Measurements from ENCODE around the gene MICAL3.
"Not testable (repeated sequence)": the region's sequence is repeated elsewhere in the genome, so short reads cannot be mapped to it uniquely, and the experiment has no call there.

Gene MICAL3

GRCh38 chr22:17948101-17948500 is 76.3 kb downstream of the MICAL3 start:
- DNase-seq: no peak

- no peak for DNase-seq
These were observed 77.5 kb downstream of the MICAL3 start for GRCh38 chr22:17946662-17947367.

GRCh38 chr22:17945888-17946648 is 78.3 kb downstream of the MICAL3 start:
- no peak for DNase-seq

GRCh38 chr22:17945156-17945887 is 79.0 kb downstream of the MICAL3 start:
- no peak for DNase-seq

- no peak for DNase-seq
These were observed 80.1 kb downstream of the MICAL3 start for GRCh38 chr22:17944256-17944655.

- no peak for DNase-seq
These were observed 80.7 kb downstream of the MICAL3 start for GRCh38 chr22:17943533-17944249.

- DNase-seq: no peak
These were observed 81.6 kb downstream of the MICAL3 start for GRCh38 chr22:17942721-17943120.

- no peak for DNase-seq
These were observed 82.6 kb downstream of the MICAL3 start for GRCh38 chr22:17941471-17942406.

- no peak for DNase-seq
These were observed 84.8 kb downstream of the MICAL3 start for GRCh38 chr22:17939579-17939978.

- no peak for DNase-seq
These were observed 85.3 kb downstream of the MICAL3 start for GRCh38 chr22:17939011-17939410.

- no peak for DNase-seq
These were observed 85.9 kb downstream of the MICAL3 start for GRCh38 chr22:17938484-17938924.

GRCh38 chr22:17932457-17932856 is 91.9 kb downstream of the MICAL3 start:
- DNase-seq: not testable (repeated sequence)

GRCh38 chr22:17931400-17931825 is 92.9 kb downstream of the MICAL3 start:
- no peak for DNase-seq

- DNase-seq: no peak
These were observed 93.7 kb downstream of the MICAL3 start for GRCh38 chr22:17930455-17931313.

- DNase-seq: no peak
These were observed 94.5 kb downstream of the MICAL3 start for GRCh38 chr22:17929909-17930308.

GRCh38 chr22:17928391-17928790 is 96.0 kb downstream of the MICAL3 start:
- no peak for DNase-seq

- DNase-seq: no peak
These were observed 97.3 kb downstream of the MICAL3 start for GRCh38 chr22:17927062-17927461.

GRCh38 chr22:17926516-17926915 is 97.8 kb downstream of the MICAL3 start:
- DNase-seq: no peak

- DNase-seq: no peak
These were observed 98.9 kb downstream of the MICAL3 start for GRCh38 chr22:17925431-17925841.

- peak; percentile 35 for DNase-seq
These were observed 99.5 kb downstream of the MICAL3 start for GRCh38 chr22:17924735-17925364.
